IMR-90 (cell line): ENCODE data around the gene CD81. TPM values are rescaled to one million over a fixed set of nuclear protein-coding genes. Genes with fewer than 3 reads are reported as not detected.

Experiments used
- ATAC-seq: fragments of 200-7000 bp; cut with Tn5 transposase; 2 replicates; pipeline ENCODE4 v1.9.1; 2020; ENCODE audit warnings: low read depth, mild to moderate bottlenecking, moderate library complexity
- BruUV-seq: library from RNA; stranded (reverse); fragments of 400-500 nt; replicated peaks from 2 replicates; lab custom pipeline; 2021; lab: Mats Ljungman, UMichigan
- CTCF ChIA-PET: fragments of 300-600 bp; formaldehyde crosslinking; extraction: SDS; loops from one replicate; lab custom pipeline; 2021; ENCODE audit warnings: antibody characterized with exemption; lab: Yijun Ruan, JAX
- POLR2A ChIA-PET: fragments of 300-600 bp; sonication (Branson Sonifier 250); formaldehyde crosslinking; loops from one replicate; lab custom pipeline; 2022; ENCODE audit warnings: antibody characterized with exemption; ENCODE audit not compliant: unreplicated experiment; lab: Charles Lee
- DNase-seq: peaks from one replicate; pipeline ENCODE4 v3.0.0; 2013
- H2AFZ ChIP-seq: replicated peaks from 2 replicates; pipeline ENCODE3; 2013; ENCODE audit warnings: low read length, mild to moderate bottlenecking; ENCODE audit not compliant: poor library complexity
- H2AK5ac ChIP-seq: 2 replicates; pipeline ENCODE4 v1.6.1; 2013; ENCODE audit warnings: low read depth, low read length, inconsistent platforms
- H2AK9ac ChIP-seq: replicated peaks from 2 replicates; pipeline ENCODE3; 2013; ENCODE audit warnings: mild to moderate bottlenecking, low read depth, low read length, moderate library complexity; ENCODE audit not compliant: poor library complexity
- H2BK120ac ChIP-seq: 2 replicates; pipeline ENCODE4 v1.6.1; 2013; ENCODE audit warnings: low read depth, low read length, inconsistent platforms
- H2BK15ac ChIP-seq: 3 replicates; pipeline ENCODE4 v1.6.1; 2013; ENCODE audit warnings: low read depth, low read length, inconsistent platforms
- H2BK20ac ChIP-seq: 2 replicates; pipeline ENCODE4 v1.6.1; 2013; ENCODE audit warnings: low read depth, mild to moderate bottlenecking, inconsistent platforms, low read length, moderate library complexity
- H2BK5ac ChIP-seq: 2 replicates; pipeline ENCODE4 v1.6.1; 2013; ENCODE audit warnings: mild to moderate bottlenecking, low read depth, low read length, inconsistent platforms; ENCODE audit not compliant: poor library complexity, severe bottlenecking
- H3K14ac ChIP-seq: replicated peaks from 2 replicates; pipeline ENCODE4 v1.6.1; 2013; ENCODE audit warnings: low read depth, low read length, inconsistent platforms
- H3K18ac ChIP-seq: 2 replicates; pipeline ENCODE4 v1.6.1; 2013; ENCODE audit warnings: low read depth, low read length, control low read depth
- H3K23ac ChIP-seq: 2 replicates; pipeline ENCODE4 v1.6.1; 2013; ENCODE audit warnings: low read depth, low read length, inconsistent platforms
- H3K27ac ChIP-seq: 2 replicates; pipeline ENCODE4 v1.5.1; 2013; ENCODE audit warnings: mild to moderate bottlenecking, control low read depth, low read length; ENCODE audit not compliant: insufficient read depth
- H3K27me3 ChIP-seq: 2 replicates; pipeline ENCODE4 v1.6.1; 2013; ENCODE audit warnings: low read length; ENCODE audit not compliant: control insufficient read depth, insufficient read depth
- H3K36me3 ChIP-seq: 2 replicates; pipeline ENCODE4 v1.6.1; 2013; ENCODE audit warnings: low read length, mixed read lengths; ENCODE audit not compliant: control insufficient read depth, insufficient read depth
- H3K4ac ChIP-seq: 2 replicates; pipeline ENCODE4 v1.6.1; 2013; ENCODE audit warnings: low read depth, low read length, inconsistent platforms
- H3K4me1 ChIP-seq: 2 replicates; pipeline ENCODE4 v1.6.1; 2013; ENCODE audit warnings: low read length, mixed read lengths; ENCODE audit not compliant: control insufficient read depth, insufficient read depth
- H3K4me2 ChIP-seq: 2 replicates; pipeline ENCODE4 v1.6.1; 2013; ENCODE audit warnings: low read depth, mild to moderate bottlenecking, control low read depth, low read length, moderate library complexity
- H3K4me3 ChIP-seq: 2 replicates; pipeline ENCODE4 v1.5.1; 2013; ENCODE audit warnings: low read depth, mild to moderate bottlenecking, control low read depth, low read length, moderate library complexity; ENCODE audit not compliant: insufficient read depth
- H3K56ac ChIP-seq: 2 replicates; pipeline ENCODE4 v1.6.1; 2013; ENCODE audit warnings: low read length, inconsistent platforms; ENCODE audit not compliant: insufficient read depth; ENCODE audit errors: extremely low read depth
- H3K79me1 ChIP-seq, 2 experiments: 2 replicates each; pipeline ENCODE4 v1.6.1; 2013; ENCODE audit warnings: low read length in 2 of 2, inconsistent platforms in 1 of 2, low read depth in 1 of 2
- H3K9ac ChIP-seq: 2 replicates; pipeline ENCODE4 v1.6.1; 2013; ENCODE audit warnings: low read depth, low read length, control low read depth
- H3K9me1 ChIP-seq: 2 replicates; pipeline ENCODE4 v1.6.1; 2013; ENCODE audit warnings: low read length, inconsistent platforms; ENCODE audit not compliant: insufficient read depth
- H3K9me3 ChIP-seq: 2 replicates; pipeline ENCODE4 v1.6.1; 2013; ENCODE audit warnings: low read length; ENCODE audit not compliant: control insufficient read depth, insufficient read depth
- H4K20me1 ChIP-seq: 2 replicates; pipeline ENCODE4 v1.6.1; 2013; ENCODE audit warnings: low read length, inconsistent platforms; ENCODE audit not compliant: insufficient read depth
- H4K5ac ChIP-seq: 2 replicates; pipeline ENCODE4 v1.6.1; 2013; ENCODE audit warnings: mild to moderate bottlenecking, low read depth, low read length, control low read depth
- H4K8ac ChIP-seq, 2 experiments: 2 replicates each; pipeline ENCODE4 v1.6.1; 2013; ENCODE audit warnings: low read depth in 2 of 2, low read length in 2 of 2, control low read depth in 1 of 2, inconsistent platforms in 1 of 2
- H4K91ac ChIP-seq: 2 replicates; pipeline ENCODE4 v1.6.1; 2013; ENCODE audit warnings: low read depth, low read length, inconsistent platforms; ENCODE audit not compliant: insufficient read depth
- FOS ChIP-seq: fragments of 150-350 bp; IDR thresholded peaks from 2 replicates; pipeline ENCODE4 v1.6.1; 2016; ENCODE audit warnings: low read depth, low read length
- WGBS, 2 experiments: methylation state at CpG; one replicate each; pipeline versions ENCODE4 v1.1.5 to v1.1.7; 2013; ENCODE audit warnings: missing lambda C conversion rate in 2 of 2; ENCODE audit not compliant: insufficient read length in 1 of 2; ENCODE audit errors: extremely low coverage in 2 of 2; 5-methylcytosine and 5-hydroxymethylcytosine counted together
- dilution Hi-C: fragments of 300-500 bp; cut with HindIII; formaldehyde crosslinking; loops from one replicate; pipeline ENCODE4 v1.14.3; 2018; ENCODE audit warnings: low sequenced_read_pairs; ENCODE audit not compliant: unreplicated experiment
- in situ Hi-C: fragments of 300-500 bp; cut with MboI; formaldehyde crosslinking; loops from 3 replicates; pipeline ENCODE4 v1.14.3; 2019; ENCODE audit warnings: low sequenced_read_pairs, inconsistent platforms, mixed read lengths
- intact Hi-C: fragments of 100-400 bp; cut with micrococcal nuclease; formaldehyde crosslinking; loops from 2 replicates; pipeline ENCODE4 v1.10.0; 2022
- polyA plus RNA-seq, 3 experiments: library from polyadenylated mRNA; depleted of rRNA; stranded (reverse); fragments of >200 nt; gene quantifications; 2 replicates each; pipeline ENCODE4 v1.2.3, GENCODE V29; 2012; ENCODE audit warnings: low replicate concordance in 1 of 3
- total RNA-seq: library from RNA; depleted of rRNA; stranded (reverse); fragments of >200 nt; gene quantifications from 2 replicates; pipeline ENCODE4 v1.2.3, GENCODE V29; 2012

Gene CD81
- total and polyA plus RNA-seq, 2 of the 4 experiments (the other 2 are of a cell fraction): 159 to 689 TPM

DNA sequence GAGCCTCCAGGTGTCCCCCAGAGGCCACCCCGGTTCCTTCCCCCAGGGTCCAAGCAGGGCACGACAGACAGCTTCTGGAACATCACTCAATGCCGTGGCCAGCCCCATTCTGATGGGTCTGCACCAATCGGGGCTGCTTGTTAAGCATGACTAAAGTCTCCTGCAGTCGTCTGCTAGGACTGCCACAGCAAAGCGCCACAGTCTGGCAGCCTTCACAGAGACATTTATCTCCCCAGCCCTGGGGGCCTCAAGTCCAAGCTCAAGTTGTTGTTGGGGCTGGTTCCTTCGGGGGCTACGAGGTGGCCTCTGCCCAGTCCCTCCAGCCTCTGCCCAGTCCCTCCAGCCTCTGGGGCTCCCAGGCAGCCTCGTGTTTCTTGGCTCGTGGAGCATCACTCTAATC is 14.0 kb upstream of the CD81 start:
- no peaks in the 10 kb centered on the region for H3K4me1 ChIP-seq
- dilution Hi-C loops: no loop called here
- H3K18ac ChIP-seq: no peak overlapping the region
- H2AFZ ChIP-seq: no peak overlapping the region
- H2AK9ac ChIP-seq: no peak overlapping the region
- 0 out of 2 replicates have a peak, but pooled peaks cover 6% of the 10 kb centered on the region for H4K20me1 ChIP-seq
- no peak overlapping the region for H2BK20ac ChIP-seq
- H2BK15ac ChIP-seq: no peak overlapping the region
- H3K36me3 ChIP-seq: no peaks in the 10 kb centered on the region
- no peak overlapping the region for H3K4me3 ChIP-seq
- intact Hi-C loops: no loop called here
- no TSS peak for BruUV-seq
- no peak overlapping the region for H3K14ac ChIP-seq
- no peak overlapping the region for H3K9ac ChIP-seq
- in situ Hi-C loops: no loop called here
- no peak overlapping the region for H2BK5ac ChIP-seq
- POLR2A ChIA-PET: no interaction called here
- no peaks in the 10 kb centered on the region for H3K9me3 ChIP-seq
- no peak overlapping the region for H4K5ac ChIP-seq
- no peak overlapping the region for H3K4me2 ChIP-seq
- 81% methylated on average over 3 of the region's 10 CpGs; no CpG with 5 or more reads in 1 of the 2 experiments for WGBS, 2 experiments
- no peak for DNase-seq
- H4K91ac ChIP-seq: no peak overlapping the region
- CTCF ChIA-PET: no interaction called here
- no peak overlapping the region for H2AK5ac ChIP-seq
- H3K4ac ChIP-seq: no peak overlapping the region
- no peak overlapping the region for H4K8ac ChIP-seq
- no peak overlapping the region for H3K27ac ChIP-seq
- H3K9me1 ChIP-seq: no peaks in the 10 kb centered on the region; the same call in 1 of the 2 replicates
- ATAC-seq: no peak
- H3K23ac ChIP-seq: no peak overlapping the region
- no peak overlapping the region for H3K56ac ChIP-seq
- H3K79me1 ChIP-seq: no peaks in the 10 kb centered on the region
- no peak overlapping the region for H2BK120ac ChIP-seq
- TF ChIP-seq FOS: no peak
- H3K27me3 ChIP-seq: peaks cover 5% of the 10 kb centered on the region; the same call in 1 of the 2 replicates
